Measurements from ENCODE around the gene ASNS.
"Not testable (repeated sequence)": the region's sequence is repeated elsewhere in the genome, so short reads cannot be mapped to it uniquely, and the experiment has no call there.

The ASNS gene

GRCh38 chr7:97872025-97872669 lies at the start of gene ASNS:
ASNS (minus strand) TSS chr7:97872408; CDS start chr7:97869156, 3,252 bp downstream.
- H3K27ac ChIP-seq, result peak within 1 kb of the TSS; percentile 91
- TF ChIP-seq CTCF (conservative IDR thresholded peaks at IDR 0.05), result peak; percentile 11; the same call in 1 of the 2 replicates

- H3K27ac ChIP-seq, result not testable (repeated sequence)
These were observed 49.0 kb upstream of the ASNS start for GRCh38 chr7:97921254-97921653.

- not testable (repeated sequence) for H3K27ac ChIP-seq
These were observed 43.1 kb upstream of the ASNS start for GRCh38 chr7:97915267-97915666.

GRCh38 chr7:97912294-97912693 lies 40.1 kb upstream of the ASNS start:
- H3K27ac ChIP-seq, result not testable (repeated sequence)

- H3K27ac ChIP-seq, result not testable (repeated sequence)
These were observed 24.7 kb upstream of the ASNS start for GRCh38 chr7:97896893-97897292.

- not testable (repeated sequence) for H3K27ac ChIP-seq
These were observed 19.5 kb upstream of the ASNS start for GRCh38 chr7:97891721-97892120.

- not testable (repeated sequence) for H3K27ac ChIP-seq
These were observed 7.3 kb upstream of the ASNS start for GRCh38 chr7:97879527-97879926.

- H3K27ac ChIP-seq, result not testable (repeated sequence)
These were observed 2.7 kb upstream of the ASNS start for GRCh38 chr7:97874894-97875293.

GRCh38 chr7:97873606-97874005 lies 1.4 kb upstream of the ASNS start:
- no peak for TF ChIP-seq CTCF (conservative IDR thresholded peaks at IDR 0.05)
- no peak overlapping the region for H3K27ac ChIP-seq

GRCh38 chr7:97871659-97872024 lies 566 bp downstream of the ASNS start:
- no peak for TF ChIP-seq CTCF (conservative IDR thresholded peaks at IDR 0.05)
- H3K27ac ChIP-seq, result peak overlapping the region; percentile 91

GRCh38 chr7:97868788-97869187 lies 3.4 kb downstream of the ASNS start:
- TF ChIP-seq CTCF (conservative IDR thresholded peaks at IDR 0.05), result no peak
- H3K27ac ChIP-seq, result no peak overlapping the region

- H3K27ac ChIP-seq, result no peak overlapping the region
- no peak for TF ChIP-seq CTCF (conservative IDR thresholded peaks at IDR 0.05)
These were observed 3.9 kb downstream of the ASNS start for GRCh38 chr7:97868314-97868713.
